Endothelial cell of umbilical vein (primary cell): ENCODE data around the gene DPYD.

Experiments
- EZH2 ChIP-seq: IDR thresholded peaks from 2 replicates; pipeline ENCODE4 v1.6.1; 2012; ENCODE audit warnings: borderline replicate concordance, low read depth, mild to moderate bottlenecking, moderate library complexity, low read length, inconsistent platforms; ENCODE audit not compliant: severe bottlenecking
- POLR2AphosphoS5 ChIP-seq: IDR thresholded peaks from 2 replicates; pipeline ENCODE4 v1.6.1; 2012; ENCODE audit warnings: low read depth, mild to moderate bottlenecking, control low read depth, low read length, moderate library complexity; ENCODE audit not compliant: insufficient read depth

- TF ChIP-seq EZH2 (no peak), POLR2AphosphoS5 (no peak)
Observed at GRCh38 chr1:97297611-97298010, 623.2 kb downstream of the DPYD start.
